Fibroblast of pulmonary artery (primary cell): Measurements from ENCODE around the gene CHRNA5.

Source experiments
- DNase-seq: peaks from one replicate; pipeline ENCODE4 v3.0.0-alpha.2; 2010; ENCODE audit warnings: low read depth
- H3K4me3 ChIP-seq: replicated peaks from 2 replicates; pipeline ENCODE4 v1.5.1; 2011; ENCODE audit warnings: low read depth, mild to moderate bottlenecking, control low read depth, low read length, moderate library complexity
- TF ChIP-seq, protein P1 (sequence below): IDR thresholded peaks from 2 replicates; pipeline ENCODE4 v1.5.1; 2011; ENCODE audit warnings: mild to moderate bottlenecking, control low read depth, low read length, inconsistent platforms; ENCODE audit errors: missing control alignments

Gene CHRNA5

GRCh38 chr15:78637776-78638435 lies 72.6 kb downstream of the CHRNA5 start:
- no peak for DNase-seq
- H3K4me3 ChIP-seq, result no peak overlapping the region
- TF ChIP-seq, protein P1, sequence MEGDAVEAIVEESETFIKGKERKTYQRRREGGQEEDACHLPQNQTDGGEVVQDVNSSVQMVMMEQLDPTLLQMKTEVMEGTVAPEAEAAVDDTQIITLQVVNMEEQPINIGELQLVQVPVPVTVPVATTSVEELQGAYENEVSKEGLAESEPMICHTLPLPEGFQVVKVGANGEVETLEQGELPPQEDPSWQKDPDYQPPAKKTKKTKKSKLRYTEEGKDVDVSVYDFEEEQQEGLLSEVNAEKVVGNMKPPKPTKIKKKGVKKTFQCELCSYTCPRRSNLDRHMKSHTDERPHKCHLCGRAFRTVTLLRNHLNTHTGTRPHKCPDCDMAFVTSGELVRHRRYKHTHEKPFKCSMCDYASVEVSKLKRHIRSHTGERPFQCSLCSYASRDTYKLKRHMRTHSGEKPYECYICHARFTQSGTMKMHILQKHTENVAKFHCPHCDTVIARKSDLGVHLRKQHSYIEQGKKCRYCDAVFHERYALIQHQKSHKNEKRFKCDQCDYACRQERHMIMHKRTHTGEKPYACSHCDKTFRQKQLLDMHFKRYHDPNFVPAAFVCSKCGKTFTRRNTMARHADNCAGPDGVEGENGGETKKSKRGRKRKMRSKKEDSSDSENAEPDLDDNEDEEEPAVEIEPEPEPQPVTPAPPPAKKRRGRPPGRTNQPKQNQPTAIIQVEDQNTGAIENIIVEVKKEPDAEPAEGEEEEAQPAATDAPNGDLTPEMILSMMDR, result no peak

- H3K4me3 ChIP-seq, result no peak overlapping the region
- peak; percentile 44 for DNase-seq
- TF ChIP-seq, protein P1, result peak; percentile 61
These were observed 73.5 kb downstream of the CHRNA5 start for GRCh38 chr15:78638658-78639314.

DNA sequence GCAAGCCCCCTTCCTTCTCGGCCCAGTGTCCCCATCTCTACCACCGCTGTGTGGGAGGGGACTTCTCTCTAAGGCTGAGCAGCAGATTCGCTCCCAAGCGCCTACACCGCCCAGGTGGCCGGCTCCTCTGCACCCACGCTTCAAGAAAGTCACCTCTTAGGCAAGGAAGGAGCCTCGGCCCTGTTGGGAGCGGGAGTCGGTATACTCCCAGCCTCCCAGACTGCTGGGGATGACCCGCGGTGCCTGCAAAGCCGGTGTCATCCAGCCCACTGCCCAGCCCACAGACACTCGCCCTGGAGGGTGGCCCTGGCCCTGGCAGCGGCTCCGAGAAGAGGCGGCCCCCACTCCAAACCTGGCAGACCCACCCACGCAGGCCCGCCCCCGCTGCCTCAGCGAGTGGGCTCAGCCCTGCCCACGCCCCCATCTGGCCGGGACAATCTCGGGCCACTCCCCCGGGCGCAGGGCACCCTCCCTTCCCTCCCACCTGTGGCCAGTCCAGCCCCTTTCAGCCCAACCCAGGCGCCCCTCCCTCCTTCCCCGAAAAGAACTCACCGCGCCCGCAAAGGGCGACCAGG lies 75.3 kb downstream of the CHRNA5 start:
- no peak for DNase-seq
- peak overlapping the region; percentile 34 for H3K4me3 ChIP-seq

DNA sequence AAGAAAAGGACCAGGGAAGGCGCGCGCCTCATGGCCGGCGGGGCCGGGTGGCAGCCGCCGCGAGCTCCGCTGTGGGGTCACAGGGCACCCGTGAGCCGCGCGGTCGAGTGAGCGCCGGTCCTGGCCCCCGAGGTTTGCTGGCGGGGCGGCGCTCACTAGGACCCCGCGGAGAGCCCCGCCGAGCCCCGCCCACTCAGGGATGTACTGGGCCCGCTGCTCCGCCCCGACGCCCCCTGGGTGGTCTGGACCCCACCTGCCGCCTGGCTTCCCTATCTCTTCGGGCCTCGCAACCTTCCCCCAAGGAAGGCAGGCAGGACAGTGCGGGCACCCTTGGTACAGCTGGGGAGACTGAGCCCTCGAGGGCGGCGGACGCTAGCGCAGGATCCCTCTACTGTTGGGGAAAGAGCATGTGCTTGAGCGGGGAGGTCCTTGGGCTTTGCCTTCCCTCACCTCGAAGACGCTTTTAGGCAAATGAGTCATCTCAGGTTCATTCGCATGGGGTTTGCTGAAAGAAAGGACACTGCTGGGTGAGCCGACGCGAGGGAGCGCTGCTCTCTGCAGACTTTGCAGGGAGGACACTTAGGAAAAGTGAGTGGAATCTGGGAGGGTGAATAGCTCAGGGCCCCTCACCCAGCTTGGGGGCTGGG lies 75.9 kb downstream of the CHRNA5 start, which contains the start of gene CHRNB4:
TSS of gene CHRNB4 (minus strand) at position 109 of the 647 bp plus-strand sequence. CDS start at position 32, 77 bp downstream.
- peak; percentile 27 for DNase-seq
- TF ChIP-seq, protein P1, result peak; percentile 10
- H3K4me3 ChIP-seq, result peak within 1 kb of the TSS; percentile 34

More for the DNA sequence above, 75.3 kb downstream of the CHRNA5 start:
- TF ChIP-seq, protein P1, result no peak

DNA sequence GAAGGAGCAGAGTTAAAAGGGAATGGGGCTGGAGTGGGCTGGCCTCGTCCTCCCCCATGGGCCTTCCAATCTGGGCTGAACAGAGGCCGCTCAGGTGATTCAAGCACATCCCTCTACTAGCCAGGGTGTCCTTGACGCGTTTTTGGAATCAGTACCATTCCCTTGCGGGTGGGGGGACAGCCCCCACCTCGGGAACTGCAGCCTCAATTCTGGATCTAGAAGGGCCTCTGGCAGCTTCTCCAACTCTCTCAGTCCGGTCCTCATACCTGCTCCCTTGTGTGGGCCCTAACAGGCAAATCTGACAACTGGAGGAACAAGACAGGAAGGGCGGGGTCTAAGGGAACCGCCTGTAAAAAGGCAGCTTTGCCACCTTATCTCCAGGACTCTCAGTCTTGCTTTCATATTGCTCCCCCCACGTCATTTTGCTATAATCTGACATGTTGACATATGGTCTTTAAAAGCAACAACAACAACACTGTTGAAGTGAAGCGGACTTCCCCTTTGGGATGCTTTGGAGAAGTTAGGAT lies 76.5 kb downstream of the CHRNA5 start:
- TF ChIP-seq, protein P1, result no peak
- no peak overlapping the region for H3K4me3 ChIP-seq
- no peak for DNase-seq

DNA sequence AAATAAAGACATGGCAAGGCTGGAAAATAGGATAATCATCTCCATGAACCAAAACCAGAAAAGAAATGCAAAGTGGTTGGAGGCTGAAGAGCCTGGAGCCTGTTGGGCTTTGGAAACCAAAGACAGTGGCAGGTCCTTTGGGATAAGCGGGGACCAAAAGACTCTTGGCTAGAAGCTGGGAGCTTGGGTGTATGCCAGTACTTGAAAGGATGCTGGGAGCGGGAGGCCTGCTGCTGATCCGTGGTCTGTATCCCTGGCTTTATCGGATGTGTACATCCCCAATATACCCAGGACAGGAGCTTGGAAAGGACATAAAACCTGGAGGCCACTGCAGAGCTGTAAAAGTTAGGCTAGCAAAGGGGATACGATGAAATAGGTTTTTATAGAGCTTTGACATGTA lies 77.0 kb downstream of the CHRNA5 start:
- no peak overlapping the region for H3K4me3 ChIP-seq
- no peak for DNase-seq
- TF ChIP-seq, protein P1, result no peak
